Vagina (tissue), 2 donors: ENCODE measurements around the gene LAIR2. TPM values are rescaled to one million over a fixed set of nuclear protein-coding genes. Genes with fewer than 3 reads are reported as not detected.

Source experiments
- DNase-seq, 2 donors: peaks; one replicate each; pipeline ENCODE4 v3.0.0-alpha.2; 2017; ENCODE audit errors: extremely low spot score in 2 of 2
- H3K27ac ChIP-seq: fragments of 200-600 bp; sonication (generic); one replicate; pipeline ENCODE4 v1.5.1; 2019
- H3K27me3 ChIP-seq: fragments of 200-600 bp; sonication (generic); one replicate; pipeline ENCODE4 v1.5.1; 2019
- H3K36me3 ChIP-seq, 2 donors: fragments of 200-600 bp; sonication (generic); one replicate each; pipeline ENCODE4 v1.5.1; 2017 to 2019
- H3K4me1 ChIP-seq: fragments of 200-600 bp; sonication (generic); one replicate; pipeline ENCODE4 v1.5.1; 2019
- H3K4me3 ChIP-seq, 2 donors: fragments of 200-600 bp; sonication (generic); 1 replicate in 1 of 2; 2 replicates in 1 of 2; pipeline ENCODE4 v1.5.1; 2016 to 2019
- H3K9me3 ChIP-seq: fragments of 200-600 bp; sonication (generic); one replicate; pipeline ENCODE4 v1.5.1; 2019
- CTCF ChIP-seq, 3 experiments: fragments of 450-650 bp in 2 of 3; fragments of 200-600 bp in 1 of 3; sonication (generic) in 1 of 3; IDR thresholded peaks; one replicate each; pipeline ENCODE4 v1.5.1; 2017 to 2019; ENCODE audit warnings: antibody characterized with exemption in 3 of 3, mild to moderate bottlenecking in 2 of 3, moderate library complexity in 2 of 3
- POLR2A ChIP-seq, 2 donors: fragments of 450-650 bp; IDR thresholded peaks; one replicate each; pipeline ENCODE4 v1.6.1; 2017; ENCODE audit warnings: antibody characterized with exemption in 2 of 2, mild to moderate bottlenecking in 2 of 2, moderate library complexity in 2 of 2
- POLR2AphosphoS5 ChIP-seq, 2 donors: sonication (generic); formaldehyde crosslinking; IDR thresholded peaks; one replicate each; pipeline ENCODE4 v1.9.0; 2017; ENCODE audit warnings: antibody characterized with exemption in 2 of 2, mild to moderate bottlenecking in 2 of 2, low read depth in 1 of 2; ENCODE audit not compliant: insufficient read depth in 1 of 2
- intact Hi-C: fragments of 100-400 bp; cut with DNase I; formaldehyde crosslinking; loops from one replicate; pipeline ENCODE4 v1.15.1; 2023
- total RNA-seq: library from RNA; depleted of rRNA; stranded (reverse); fragments of >200 nt; gene quantifications from one replicate; pipeline ENCODE4 v1.2.3, GENCODE V29; 2016

The LAIR2 gene
- total RNA-seq, 1 donor from 2014 or later, result not detected

GRCh38 chr19:54462655-54463530, 39.7 kb upstream of the LAIR2 start:
- peaks cover 0 to 43% of the 10 kb centered on the region in 2 donors for H3K36me3 ChIP-seq
- TF ChIP-seq POLR2A (IDR thresholded peaks at IDR 0.05), result no peak
- TF ChIP-seq POLR2AphosphoS5 (IDR thresholded peaks at IDR 0.05; ENCODE audit: insufficient read depth in 1 of 2, low read depth in 1 of 2), result peak in 1 of 2 donors; percentile 47
- TF ChIP-seq CTCF (IDR thresholded peaks at IDR 0.05), result peak in 1 of 3 experiments; percentile 19
- H3K27ac ChIP-seq, result peak overlapping the region; percentile 90
- intact Hi-C loops, result no loop called here
- H3K4me3 ChIP-seq, result peak overlapping the region; percentile 62 to 64
- DNase-seq, result no peak
- H3K27me3 ChIP-seq, result no peaks in the 10 kb centered on the region
- H3K9me3 ChIP-seq, result no peaks in the 10 kb centered on the region
- H3K4me1 ChIP-seq, result peaks cover 32% of the 10 kb centered on the region

DNA sequence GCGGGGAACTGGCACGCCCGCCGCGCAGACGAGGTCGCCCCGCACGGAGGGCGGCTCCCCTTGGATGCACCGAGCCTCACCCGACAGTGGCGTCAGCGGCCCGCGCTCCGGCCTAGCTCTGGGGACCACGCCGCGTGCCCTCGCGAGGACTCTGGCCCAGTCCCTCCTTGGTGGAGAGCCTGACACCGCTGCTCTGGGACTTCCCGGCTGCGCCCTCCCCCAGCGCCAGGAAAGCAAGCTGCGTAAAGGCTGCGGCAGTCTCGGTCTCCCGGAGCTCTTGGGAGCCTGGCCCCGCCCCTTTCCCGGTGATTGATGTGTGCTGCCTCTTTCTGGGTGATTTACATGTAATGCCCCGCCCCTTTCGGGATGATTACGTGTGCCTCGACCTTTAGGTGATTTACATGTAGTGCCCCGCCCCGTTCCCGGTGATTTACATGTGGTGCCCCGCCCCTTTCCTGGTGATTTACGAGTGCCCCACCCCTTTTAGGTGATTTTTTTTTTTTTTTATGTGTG, 39.0 kb upstream of the LAIR2 start, which contains the start of gene LENG9:
Gene LENG9 (minus strand): TSS at position 248 of the 513 bp plus-strand sequence. CDS start 252 bp downstream, outside the sequence.
- H3K4me1 ChIP-seq, result peaks cover 32% of the 10 kb centered on the region

GRCh38 chr19:54464044-54464629, 38.5 kb upstream of the LAIR2 start:
- H3K36me3 ChIP-seq, result peaks cover 0 to 30% of the 10 kb centered on the region in 2 donors
- no peaks in the 10 kb centered on the region for H3K27me3 ChIP-seq
- peak in 1 of 2 donors; percentile 99 for DNase-seq
- H3K4me1 ChIP-seq, result peaks cover 35% of the 10 kb centered on the region
- no peak for TF ChIP-seq POLR2AphosphoS5 (IDR thresholded peaks at IDR 0.05; ENCODE audit: insufficient read depth in 1 of 2, low read depth in 1 of 2)
- no peak for TF ChIP-seq POLR2A (IDR thresholded peaks at IDR 0.05)
- TF ChIP-seq CTCF (IDR thresholded peaks at IDR 0.05), result no peak
- H3K4me3 ChIP-seq, result peak overlapping the region; percentile 62 to 64
- H3K27ac ChIP-seq, result peak overlapping the region; percentile 90
- intact Hi-C loops, result no loop called here
- no peaks in the 10 kb centered on the region for H3K9me3 ChIP-seq

More for the DNA sequence above, 39.0 kb upstream of the LAIR2 start, which contains the start of gene LENG9:
- Histone ChIP-seq H3K27me3 (no peaks in the 10 kb centered on the region), H3K9me3 (no peaks in the 10 kb centered on the region), H3K36me3 (peaks cover 0 to 36% of the 10 kb centered on the region in 2 donors), H3K27ac (peak within 1 kb of the TSS; percentile 90), H3K4me3 (peak within 1 kb of the TSS; percentile 62 to 64)
- TF ChIP-seq POLR2A (IDR thresholded peaks at IDR 0.05), result peak in 1 of 2 donors; percentile 87
- TF ChIP-seq POLR2AphosphoS5 (IDR thresholded peaks at IDR 0.05; ENCODE audit: insufficient read depth in 1 of 2, low read depth in 1 of 2), result peak; percentile 69 to 92
- TF ChIP-seq CTCF (IDR thresholded peaks at IDR 0.05), result no peak
- intact Hi-C loops, result no loop called here
- no peak for DNase-seq

DNA sequence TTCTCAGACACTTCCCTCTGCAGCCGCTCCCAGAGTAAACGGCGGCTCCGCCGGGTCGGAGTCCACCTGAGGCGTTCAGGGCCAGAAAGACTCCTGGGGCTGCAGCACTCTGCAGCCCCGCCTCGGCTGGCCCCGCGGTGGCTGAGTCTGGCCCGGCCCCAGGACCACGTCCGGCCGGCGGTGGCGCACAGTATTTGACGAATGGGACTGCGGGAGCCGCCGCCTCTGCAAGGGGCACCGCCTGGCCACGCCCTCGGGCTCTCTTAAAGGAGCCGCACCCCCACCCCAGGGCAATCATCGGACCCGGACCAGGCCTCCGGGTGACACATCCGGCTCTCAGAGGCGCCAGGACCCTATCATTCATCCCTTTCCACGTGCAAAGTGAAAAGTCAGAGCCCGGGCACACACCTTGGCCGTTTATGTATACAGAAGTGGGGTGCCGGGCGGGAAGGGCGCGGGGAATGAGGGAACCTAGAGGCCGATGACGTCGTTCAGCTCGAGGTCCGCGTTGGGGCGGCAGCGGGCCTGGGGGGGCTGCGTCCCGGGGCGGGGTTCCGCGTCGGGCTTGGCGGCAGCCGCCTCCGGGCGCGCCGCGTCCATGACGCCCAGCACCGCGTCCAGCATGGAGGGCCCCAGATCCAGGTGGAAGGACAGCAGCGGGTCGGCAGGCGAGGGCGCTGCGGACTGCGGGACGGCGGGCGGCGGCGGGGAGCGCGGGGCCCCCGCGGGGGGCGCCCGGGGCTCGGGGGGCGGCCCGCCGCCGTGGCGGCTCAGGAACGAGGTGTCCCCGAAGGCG, 37.8 kb upstream of the LAIR2 start:
- TF ChIP-seq POLR2AphosphoS5 (IDR thresholded peaks at IDR 0.05; ENCODE audit: insufficient read depth in 1 of 2, low read depth in 1 of 2) (peak; percentile 62 to 84), CTCF (IDR thresholded peaks at IDR 0.05) (peak in 1 of 3 experiments; percentile 8), POLR2A (IDR thresholded peaks at IDR 0.05) (no peak)

More for the DNA sequence above, 37.8 kb upstream of the LAIR2 start:
- Histone ChIP-seq H3K36me3 (peaks cover 0 to 24% of the 10 kb centered on the region in 2 donors), H3K4me1 (peaks cover 41% of the 10 kb centered on the region), H3K27me3 (no peaks in the 10 kb centered on the region), H3K4me3 (peak overlapping the region; percentile 62 to 64), H3K27ac (peak overlapping the region; percentile 90), H3K9me3 (no peaks in the 10 kb centered on the region)
- intact Hi-C loops, result no loop called here
- peak in 1 of 2 donors; percentile 94 for DNase-seq
